HEK293T (cell line): Measurements from ENCODE around the gene RGS7.

Source experiments
- BHLHE40 ChIP-seq: fragments of 450-650 bp; IDR thresholded peaks from 2 replicates; pipeline ENCODE4 v1.6.1; 2016; ENCODE audit warnings: mild to moderate bottlenecking, moderate library complexity, borderline replicate concordance
- ELF4 ChIP-seq: fragments of 450-650 bp; IDR thresholded peaks from 2 replicates; pipeline ENCODE4 v1.6.1; 2017; ENCODE audit warnings: antibody characterized with exemption
- FOXK2 ChIP-seq: fragments of 450-650 bp; IDR thresholded peaks from 2 replicates; pipeline ENCODE4 v1.6.1; 2016; ENCODE audit warnings: mild to moderate bottlenecking
- HDGF ChIP-seq: fragments of 450-650 bp; IDR thresholded peaks from 2 replicates; pipeline ENCODE4 v1.6.1; 2017; ENCODE audit warnings: antibody characterized with exemption, borderline replicate concordance
- LEF1 ChIP-seq: fragments of 450-650 bp; IDR thresholded peaks from 2 replicates; pipeline ENCODE4 v1.6.1; 2017; ENCODE audit warnings: mild to moderate bottlenecking, borderline replicate concordance
- NFRKB ChIP-seq: fragments of 450-650 bp; IDR thresholded peaks from 2 replicates; pipeline ENCODE4 v1.6.1; 2016; ENCODE audit warnings: mild to moderate bottlenecking, moderate library complexity
- PKNOX1 ChIP-seq: fragments of 450-650 bp; IDR thresholded peaks from 2 replicates; pipeline ENCODE4 v1.6.1; 2016
- SP1 ChIP-seq: fragments of 450-650 bp; IDR thresholded peaks from 2 replicates; pipeline ENCODE4 v1.6.1; 2017
- ZNF384 ChIP-seq: fragments of 450-650 bp; IDR thresholded peaks from 2 replicates; pipeline ENCODE4 v1.6.1; 2016

- no peak for TF ChIP-seq NFRKB
- TF ChIP-seq BHLHE40, result no peak
- TF ChIP-seq FOXK2, result no peak
- TF ChIP-seq ZNF384, result no peak
- TF ChIP-seq PKNOX1, result no peak
- no peak for TF ChIP-seq HDGF
- TF ChIP-seq LEF1, result no peak
- TF ChIP-seq SP1, result no peak
- TF ChIP-seq ELF4, result no peak
Measured at GRCh38 chr1:240786880-240787279, 570.1 kb downstream of the RGS7 start.
